Subcutaneous abdominal adipose tissue (tissue), 5 donors: ENCODE data around the gene DUS1L.
"Not testable (repeated sequence)": the region's sequence is repeated elsewhere in the genome, so short reads cannot be mapped to it uniquely, and the experiment has no call there.

ENCODE experiments used
- H3K27ac ChIP-seq: one replicate; pipeline ENCODE4 v1.7.0; 2013; ENCODE audit warnings: low read depth, mild to moderate bottlenecking, inconsistent platforms, low read length, moderate library complexity
- H3K27me3 ChIP-seq, 5 donors: one replicate each; pipeline ENCODE4 v1.7.0; 2013; ENCODE audit warnings: low read length in 5 of 5, inconsistent platforms in 1 of 5; ENCODE audit not compliant: control insufficient read depth in 5 of 5, insufficient read depth in 4 of 5
- H3K36me3 ChIP-seq, 5 donors: one replicate each; pipeline ENCODE4 v1.7.0; 2013; ENCODE audit warnings: low read length in 5 of 5; ENCODE audit not compliant: control insufficient read depth in 5 of 5, insufficient read depth in 5 of 5
- H3K4me1 ChIP-seq, 5 donors: one replicate each; pipeline ENCODE4 v1.7.0; 2013; ENCODE audit warnings: low read length in 5 of 5, mild to moderate bottlenecking in 3 of 5, moderate library complexity in 1 of 5; ENCODE audit not compliant: control insufficient read depth in 5 of 5, insufficient read depth in 5 of 5
- H3K4me3 ChIP-seq, 5 donors: one replicate each; pipeline ENCODE4 v1.7.0; 2013; ENCODE audit warnings: low read length in 5 of 5, low read depth in 1 of 5
- H3K9ac ChIP-seq, 5 donors: one replicate each; pipeline ENCODE4 v1.7.0; 2013; ENCODE audit warnings: low read length in 5 of 5, mild to moderate bottlenecking in 4 of 5, moderate library complexity in 3 of 5
- H3K9me3 ChIP-seq, 5 donors: one replicate each; pipeline ENCODE4 v1.7.0; 2013; ENCODE audit warnings: low read length in 5 of 5; ENCODE audit not compliant: control insufficient read depth in 5 of 5
- donor health status: healthy.
- donor health status: healthy.
- donor health status: healthy.
- donor health status: healthy.
- donor health status: healthy.

Gene DUS1L

GRCh38 chr17:82041144-82041814 is 24.3 kb downstream of the DUS1L start:
- Histone ChIP-seq H3K4me1 (peaks cover 4 to 19% (median 12%) of the 10 kb centered on the region in 5 donors), H3K27me3 (no peaks in the 10 kb centered on the region), H3K9me3 (no peaks in the 10 kb centered on the region), H3K27ac (no peak overlapping the region), H3K9ac (no peak overlapping the region), H3K4me3 (no peak overlapping the region), H3K36me3 (no peaks in the 10 kb centered on the region)

GRCh38 chr17:82039695-82040299 is 25.8 kb downstream of the DUS1L start:
- H3K4me3 ChIP-seq = no peak overlapping the region
- peaks cover 0 to 3% (median 0%) of the 10 kb centered on the region in 5 donors for H3K36me3 ChIP-seq
- no peaks in the 10 kb centered on the region for H3K27me3 ChIP-seq
- H3K27ac ChIP-seq = no peak overlapping the region
- no peak overlapping the region for H3K9ac ChIP-seq
- H3K9me3 ChIP-seq = no peaks in the 10 kb centered on the region
- H3K4me1 ChIP-seq = peaks cover 4 to 27% (median 20%) of the 10 kb centered on the region in 5 donors

- not testable (repeated sequence) for H3K4me3 ChIP-seq, H3K27me3 ChIP-seq, H3K9ac ChIP-seq, H3K27ac ChIP-seq, H3K36me3 ChIP-seq, H3K9me3 ChIP-seq
- H3K4me1 ChIP-seq = peaks cover 4 to 29% (median 24%) of the 10 kb centered on the region in 5 donors
Measured at GRCh38 chr17:82038796-82039409, 26.7 kb downstream of the DUS1L start.

- Histone ChIP-seq H3K27me3 (no peaks in the 10 kb centered on the region), H3K9ac (peak overlapping the region in 2 of 5 donors; percentile 14 to 48), H3K4me3 (peak overlapping the region; percentile 53 to 69 (median 65)), H3K9me3 (no peaks in the 10 kb centered on the region), H3K27ac (peak overlapping the region; percentile 40), H3K36me3 (peaks cover 0 to 3% (median 0%) of the 10 kb centered on the region in 5 donors), H3K4me1 (peaks cover 4 to 29% (median 24%) of the 10 kb centered on the region in 5 donors)
Measured at GRCh38 chr17:82037889-82038195, 27.8 kb downstream of the DUS1L start.

GRCh38 chr17:82037092-82037888 is 28.3 kb downstream of the DUS1L start, which contains the start of gene DCXR:
Gene DCXR, minus strand, starts transcription at chr17:82037697. Its CDS starts 15 bp downstream, at chr17:82037682.
- H3K27ac ChIP-seq = peak within 1 kb of the TSS; percentile 57
- H3K9me3 ChIP-seq = no peaks in the 10 kb centered on the region
- H3K36me3 ChIP-seq = peaks cover 0 to 3% (median 0%) of the 10 kb centered on the region in 5 donors
- H3K4me3 ChIP-seq = peak within 1 kb of the TSS; percentile 62 to 70 (median 67)
- H3K4me1 ChIP-seq = peaks cover 4 to 34% (median 27%) of the 10 kb centered on the region in 5 donors
- H3K27me3 ChIP-seq = peaks cover 0 to 3% (median 0%) of the 10 kb centered on the region in 5 donors
- H3K9ac ChIP-seq = peak within 1 kb of the TSS in 4 of 5 donors; percentile 70 to 91 (median 78)

- Histone ChIP-seq H3K9me3 (no peaks in the 10 kb centered on the region), H3K4me3 (peak overlapping the region; percentile 45 to 70 (median 67)), H3K36me3 (peaks cover 0 to 3% (median 0%) of the 10 kb centered on the region in 5 donors), H3K27ac (peak overlapping the region; percentile 57), H3K27me3 (peaks cover 0 to 7% (median 0%) of the 10 kb centered on the region in 5 donors), H3K9ac (peak overlapping the region in 4 of 5 donors; percentile 70 to 91 (median 78)), H3K4me1 (peaks cover 4 to 39% (median 32%) of the 10 kb centered on the region in 5 donors)
Measured at GRCh38 chr17:82036634-82037091, 28.9 kb downstream of the DUS1L start.

GRCh38 chr17:82035956-82036633 is 29.5 kb downstream of the DUS1L start:
- Histone ChIP-seq H3K9me3 (no peaks in the 10 kb centered on the region), H3K4me1 (peaks cover 4 to 40% (median 34%) of the 10 kb centered on the region in 5 donors), H3K36me3 (peaks cover 0 to 3% (median 0%) of the 10 kb centered on the region in 5 donors), H3K4me3 (peak overlapping the region in 4 of 5 donors; percentile 45 to 70 (median 66)), H3K27me3 (peaks cover 0 to 7% (median 0%) of the 10 kb centered on the region in 5 donors), H3K9ac (peak overlapping the region in 3 of 5 donors; percentile 70 to 91 (median 73)), H3K27ac (no peak overlapping the region)

- Histone ChIP-seq H3K36me3 (peaks cover 0 to 3% (median 0%) of the 10 kb centered on the region in 5 donors), H3K4me1 (peaks cover 4 to 46% (median 41%) of the 10 kb centered on the region in 5 donors), H3K27ac (no peak overlapping the region), H3K27me3 (peaks cover 0 to 7% (median 0%) of the 10 kb centered on the region in 5 donors), H3K9ac (peak overlapping the region in 1 of 5 donors; percentile 41), H3K4me3 (no peak overlapping the region), H3K9me3 (no peaks in the 10 kb centered on the region)
Measured at GRCh38 chr17:82035488-82035887, 30.1 kb downstream of the DUS1L start.

GRCh38 chr17:82034371-82035011 is 31.1 kb downstream of the DUS1L start:
- Histone ChIP-seq H3K36me3 (peaks cover 0 to 3% (median 0%) of the 10 kb centered on the region in 5 donors), H3K4me3 (no peak overlapping the region), H3K9me3 (no peaks in the 10 kb centered on the region), H3K27ac (no peak overlapping the region), H3K4me1 (peaks cover 4 to 55% (median 47%) of the 10 kb centered on the region in 5 donors), H3K27me3 (peaks cover 0 to 7% (median 0%) of the 10 kb centered on the region in 5 donors), H3K9ac (no peak overlapping the region)
